HL-60 (cell line): ENCODE measurements around the gene OR7G1.
"Not testable (repeated sequence)": the region's sequence is repeated elsewhere in the genome, so short reads cannot be mapped to it uniquely, and the experiment has no call there.

ENCODE experiments used
- DNase-seq, 2 experiments: peaks; one replicate each; pipeline ENCODE4 v3.0.0-alpha.2; 2010 to 2020; ENCODE audit warnings: low read depth in 1 of 2, low spot score in 1 of 2
- H3K27ac ChIP-seq: fragments of 250-450 bp; sonication (Bioruptor Pico); replicated peaks from 2 replicates; pipeline ENCODE4 v1.5.1; 2020; ENCODE audit warnings: mild to moderate bottlenecking, moderate library complexity
- H3K27me3 ChIP-seq: fragments of 250-450 bp; sonication (Bioruptor Pico); 2 replicates; pipeline ENCODE4 v1.5.1; 2021; ENCODE audit warnings: mild to moderate bottlenecking, moderate library complexity; ENCODE audit not compliant: insufficient read depth, poor library complexity, severe bottlenecking
- H3K4me3 ChIP-seq: replicated peaks from 2 replicates; pipeline ENCODE4 v1.5.1; 2011; ENCODE audit warnings: mild to moderate bottlenecking, control low read depth, low read length; ENCODE audit not compliant: insufficient read depth
- GABPA ChIP-seq: IDR thresholded peaks from 2 replicates; pipeline ENCODE4 v1.6.1; 2012; ENCODE audit warnings: low read depth
- POLR2AphosphoS5 ChIP-seq: IDR thresholded peaks from 2 replicates; pipeline ENCODE4 v1.6.1; 2012; ENCODE audit warnings: low read depth
- SPI1 ChIP-seq: IDR thresholded peaks from 2 replicates; pipeline ENCODE4 v1.6.1; 2012; ENCODE audit warnings: low read depth, mild to moderate bottlenecking, borderline replicate concordance
- TF ChIP-seq, protein P1 (sequence below): IDR thresholded peaks from 2 replicates; pipeline ENCODE4 v1.6.1; 2012; ENCODE audit warnings: low read depth; ENCODE audit not compliant: insufficient replicate concordance
- TF ChIP-seq, protein P2 (sequence below): IDR thresholded peaks from one replicate; pipeline ENCODE4 v1.5.1; 2011; ENCODE audit warnings: low read length, control low read depth, inconsistent platforms; ENCODE audit not compliant: insufficient read depth

Gene OR7G1

GRCh38 chr19:9073806-9074205, 41.8 kb downstream of the OR7G1 start:
- H3K27ac ChIP-seq, result no peak overlapping the region
- H3K27me3 ChIP-seq, result no peaks in the 10 kb centered on the region
- no peak for DNase-seq

DNA sequence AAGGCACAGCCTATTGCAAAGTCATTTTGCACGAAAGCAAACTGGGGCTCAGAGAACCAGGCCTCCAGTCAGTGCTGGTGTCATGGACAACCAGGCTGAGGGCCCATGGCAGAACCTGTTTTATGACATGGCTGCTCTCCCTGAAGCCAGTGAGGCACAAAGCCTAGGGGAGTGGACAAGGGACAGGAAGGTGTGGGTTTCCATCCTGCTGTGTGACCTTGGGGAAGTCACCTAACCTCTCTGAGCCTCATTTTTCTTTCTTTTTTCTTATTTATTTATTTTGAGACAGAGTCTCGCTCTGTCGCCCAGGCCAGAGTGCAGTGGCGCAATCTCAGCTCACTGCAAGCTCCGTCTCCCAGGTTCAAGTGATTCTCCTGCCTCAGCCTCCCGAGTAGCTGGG, 43.8 kb downstream of the OR7G1 start:
- not testable (repeated sequence) for DNase-seq, H3K4me3 ChIP-seq, H3K27ac ChIP-seq, H3K27me3 ChIP-seq

More at GRCh38 chr19:9073806-9074205, 41.8 kb downstream of the OR7G1 start:
- no peak overlapping the region for H3K4me3 ChIP-seq
- TF ChIP-seq SPI1, result no peak
- TF ChIP-seq, protein P1, sequence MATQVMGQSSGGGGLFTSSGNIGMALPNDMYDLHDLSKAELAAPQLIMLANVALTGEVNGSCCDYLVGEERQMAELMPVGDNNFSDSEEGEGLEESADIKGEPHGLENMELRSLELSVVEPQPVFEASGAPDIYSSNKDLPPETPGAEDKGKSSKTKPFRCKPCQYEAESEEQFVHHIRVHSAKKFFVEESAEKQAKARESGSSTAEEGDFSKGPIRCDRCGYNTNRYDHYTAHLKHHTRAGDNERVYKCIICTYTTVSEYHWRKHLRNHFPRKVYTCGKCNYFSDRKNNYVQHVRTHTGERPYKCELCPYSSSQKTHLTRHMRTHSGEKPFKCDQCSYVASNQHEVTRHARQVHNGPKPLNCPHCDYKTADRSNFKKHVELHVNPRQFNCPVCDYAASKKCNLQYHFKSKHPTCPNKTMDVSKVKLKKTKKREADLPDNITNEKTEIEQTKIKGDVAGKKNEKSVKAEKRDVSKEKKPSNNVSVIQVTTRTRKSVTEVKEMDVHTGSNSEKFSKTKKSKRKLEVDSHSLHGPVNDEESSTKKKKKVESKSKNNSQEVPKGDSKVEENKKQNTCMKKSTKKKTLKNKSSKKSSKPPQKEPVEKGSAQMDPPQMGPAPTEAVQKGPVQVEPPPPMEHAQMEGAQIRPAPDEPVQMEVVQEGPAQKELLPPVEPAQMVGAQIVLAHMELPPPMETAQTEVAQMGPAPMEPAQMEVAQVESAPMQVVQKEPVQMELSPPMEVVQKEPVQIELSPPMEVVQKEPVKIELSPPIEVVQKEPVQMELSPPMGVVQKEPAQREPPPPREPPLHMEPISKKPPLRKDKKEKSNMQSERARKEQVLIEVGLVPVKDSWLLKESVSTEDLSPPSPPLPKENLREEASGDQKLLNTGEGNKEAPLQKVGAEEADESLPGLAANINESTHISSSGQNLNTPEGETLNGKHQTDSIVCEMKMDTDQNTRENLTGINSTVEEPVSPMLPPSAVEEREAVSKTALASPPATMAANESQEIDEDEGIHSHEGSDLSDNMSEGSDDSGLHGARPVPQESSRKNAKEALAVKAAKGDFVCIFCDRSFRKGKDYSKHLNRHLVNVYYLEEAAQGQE, result no peak
- TF ChIP-seq GABPA, result no peak
- no peak for TF ChIP-seq POLR2AphosphoS5
- TF ChIP-seq, protein P2, sequence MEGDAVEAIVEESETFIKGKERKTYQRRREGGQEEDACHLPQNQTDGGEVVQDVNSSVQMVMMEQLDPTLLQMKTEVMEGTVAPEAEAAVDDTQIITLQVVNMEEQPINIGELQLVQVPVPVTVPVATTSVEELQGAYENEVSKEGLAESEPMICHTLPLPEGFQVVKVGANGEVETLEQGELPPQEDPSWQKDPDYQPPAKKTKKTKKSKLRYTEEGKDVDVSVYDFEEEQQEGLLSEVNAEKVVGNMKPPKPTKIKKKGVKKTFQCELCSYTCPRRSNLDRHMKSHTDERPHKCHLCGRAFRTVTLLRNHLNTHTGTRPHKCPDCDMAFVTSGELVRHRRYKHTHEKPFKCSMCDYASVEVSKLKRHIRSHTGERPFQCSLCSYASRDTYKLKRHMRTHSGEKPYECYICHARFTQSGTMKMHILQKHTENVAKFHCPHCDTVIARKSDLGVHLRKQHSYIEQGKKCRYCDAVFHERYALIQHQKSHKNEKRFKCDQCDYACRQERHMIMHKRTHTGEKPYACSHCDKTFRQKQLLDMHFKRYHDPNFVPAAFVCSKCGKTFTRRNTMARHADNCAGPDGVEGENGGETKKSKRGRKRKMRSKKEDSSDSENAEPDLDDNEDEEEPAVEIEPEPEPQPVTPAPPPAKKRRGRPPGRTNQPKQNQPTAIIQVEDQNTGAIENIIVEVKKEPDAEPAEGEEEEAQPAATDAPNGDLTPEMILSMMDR, result no peak

DNA sequence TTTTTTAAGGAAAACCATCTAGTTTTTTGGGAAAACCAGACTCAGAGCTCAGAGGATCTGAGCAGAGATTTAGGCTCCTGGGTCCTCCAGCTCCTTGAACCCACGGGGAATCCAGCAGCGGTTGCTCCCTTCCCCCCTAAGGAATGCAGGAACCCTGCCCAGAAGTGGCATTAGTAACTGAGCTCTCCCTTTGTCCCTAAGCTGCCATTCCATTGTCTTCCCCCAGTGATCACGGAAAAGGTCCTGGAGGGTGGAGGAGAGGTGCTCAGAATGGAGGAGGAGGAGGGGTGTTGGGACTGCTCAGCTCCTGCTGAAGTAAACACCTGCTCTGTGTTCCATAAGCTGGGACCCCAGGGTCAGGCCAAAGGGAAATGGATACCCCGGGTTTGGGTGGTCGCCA, 45.5 kb downstream of the OR7G1 start:
- no peak for DNase-seq
- TF ChIP-seq, protein P2, result no peak
- no peak for TF ChIP-seq POLR2AphosphoS5
- TF ChIP-seq, protein P1, result no peak
- TF ChIP-seq SPI1, result no peak
- H3K27ac ChIP-seq, result no peak overlapping the region
- no peaks in the 10 kb centered on the region for H3K27me3 ChIP-seq
- H3K4me3 ChIP-seq, result no peak overlapping the region

GRCh38 chr19:9065457-9066014, 50.0 kb downstream of the OR7G1 start:
- TF ChIP-seq POLR2AphosphoS5 (no peak), SPI1 (no peak), GABPA (no peak)
- TF ChIP-seq, protein P1, result no peak
- TF ChIP-seq, protein P2, result no peak
- no peak overlapping the region for H3K27ac ChIP-seq
- H3K4me3 ChIP-seq, result no peak overlapping the region
- H3K27me3 ChIP-seq, result no peaks in the 10 kb centered on the region
- no peak for DNase-seq
